Glomerular visceral epithelial cell (primary cell): Measurements from ENCODE around the gene MSH6.
"Not testable (repeated sequence)": the region's sequence is repeated elsewhere in the genome, so short reads cannot be mapped to it uniquely, and the experiment has no call there.

Experiments used
- DNase-seq: peaks from one replicate; pipeline ENCODE4 v3.0.0-alpha.2; 2016; ENCODE audit errors: extremely low spot score

The MSH6 gene

GRCh38 chr2:47844162-47844561, 61.2 kb downstream of the MSH6 start:
- no peak for DNase-seq

- DNase-seq: no peak
Observed at GRCh38 chr2:47849368-47849767, 66.4 kb downstream of the MSH6 start.

GRCh38 chr2:47850198-47850597, 67.3 kb downstream of the MSH6 start:
- DNase-seq: no peak

GRCh38 chr2:47853067-47853777, 70.3 kb downstream of the MSH6 start:
- DNase-seq: not testable (repeated sequence)
